Upper lobe of left lung (tissue), 4 donors: Measurements from ENCODE around the gene AACS.

Experiments used
- EP300 ChIP-seq, 4 donors: sonication (generic); formaldehyde crosslinking; IDR thresholded peaks; one replicate each; pipeline ENCODE4 v1.5.1; 2017; ENCODE audit warnings: antibody characterized with exemption in 4 of 4, control low read depth in 2 of 4
- POLR2A ChIP-seq, 4 donors: fragments of 450-650 bp; IDR thresholded peaks; one replicate each; pipeline ENCODE4 v1.5.1; 2016 to 2017; ENCODE audit warnings: antibody characterized with exemption in 4 of 4, mild to moderate bottlenecking in 2 of 4
- POLR2AphosphoS5 ChIP-seq, 2 donors: sonication (generic); formaldehyde crosslinking; IDR thresholded peaks; one replicate each; pipeline ENCODE4 v1.5.1; 2017; ENCODE audit warnings: antibody characterized with exemption in 2 of 2
- TF ChIP-seq, protein P1 (sequence below), 6 experiments: fragments of 450-650 bp in 4 of 6; fragments of 200-600 bp in 2 of 6; sonication (generic) in 2 of 6; IDR thresholded peaks; one replicate each; pipeline ENCODE4 v1.5.1; 2016 to 2019; ENCODE audit warnings: antibody characterized with exemption in 6 of 6

DNA sequence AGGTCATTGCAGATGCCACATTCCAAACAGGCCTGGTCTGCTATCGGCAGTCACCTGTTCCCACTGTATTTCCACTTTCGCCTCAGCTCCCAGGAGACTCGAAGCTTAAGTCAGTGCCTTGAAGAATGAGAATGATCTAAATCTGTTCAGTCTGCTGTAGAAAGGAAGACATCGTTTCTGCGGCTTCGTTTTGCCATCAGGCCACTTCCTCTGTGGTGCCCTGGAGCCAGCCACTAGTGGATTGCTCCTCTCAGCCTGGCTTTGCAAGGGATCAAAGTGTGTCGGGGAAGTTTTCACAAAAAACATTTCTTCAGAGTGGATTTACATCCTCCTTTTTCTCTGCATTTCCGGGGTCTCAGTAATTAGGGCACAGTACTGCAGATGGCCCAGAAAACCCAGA lies 66.7 kb downstream of the AACS start:
- TF ChIP-seq, protein P1, sequence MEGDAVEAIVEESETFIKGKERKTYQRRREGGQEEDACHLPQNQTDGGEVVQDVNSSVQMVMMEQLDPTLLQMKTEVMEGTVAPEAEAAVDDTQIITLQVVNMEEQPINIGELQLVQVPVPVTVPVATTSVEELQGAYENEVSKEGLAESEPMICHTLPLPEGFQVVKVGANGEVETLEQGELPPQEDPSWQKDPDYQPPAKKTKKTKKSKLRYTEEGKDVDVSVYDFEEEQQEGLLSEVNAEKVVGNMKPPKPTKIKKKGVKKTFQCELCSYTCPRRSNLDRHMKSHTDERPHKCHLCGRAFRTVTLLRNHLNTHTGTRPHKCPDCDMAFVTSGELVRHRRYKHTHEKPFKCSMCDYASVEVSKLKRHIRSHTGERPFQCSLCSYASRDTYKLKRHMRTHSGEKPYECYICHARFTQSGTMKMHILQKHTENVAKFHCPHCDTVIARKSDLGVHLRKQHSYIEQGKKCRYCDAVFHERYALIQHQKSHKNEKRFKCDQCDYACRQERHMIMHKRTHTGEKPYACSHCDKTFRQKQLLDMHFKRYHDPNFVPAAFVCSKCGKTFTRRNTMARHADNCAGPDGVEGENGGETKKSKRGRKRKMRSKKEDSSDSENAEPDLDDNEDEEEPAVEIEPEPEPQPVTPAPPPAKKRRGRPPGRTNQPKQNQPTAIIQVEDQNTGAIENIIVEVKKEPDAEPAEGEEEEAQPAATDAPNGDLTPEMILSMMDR (IDR thresholded peaks at IDR 0.05): no peak
- TF ChIP-seq POLR2AphosphoS5 (IDR thresholded peaks at IDR 0.05) (no peak), POLR2A (IDR thresholded peaks at IDR 0.05) (no peak), EP300 (IDR thresholded peaks at IDR 0.05) (no peak)
